A673 (cell line): ENCODE results near the gene NAXD. TPM values are rescaled to one million over a fixed set of nuclear protein-coding genes. Genes with fewer than 3 reads are reported as not detected.
"Not testable (repeated sequence)": the region's sequence is repeated elsewhere in the genome, so short reads cannot be mapped to it uniquely, and the experiment has no call there.

Source experiments
- BruUV-seq: library from RNA; stranded (reverse); fragments of 400-500 nt; replicated peaks from 2 replicates; lab custom pipeline; 2021; lab: Mats Ljungman, UMichigan
- CTCF ChIA-PET: fragments of 300-600 bp; sonication (Branson Sonifier 250); formaldehyde crosslinking; loops from one replicate; lab custom pipeline; 2022; ENCODE audit warnings: antibody characterized with exemption; lab: Charles Lee
- POLR2A ChIA-PET: fragments of 300-600 bp; sonication (Branson Sonifier 250); formaldehyde crosslinking; loops from one replicate; lab custom pipeline; 2022; ENCODE audit warnings: antibody characterized with exemption; ENCODE audit not compliant: low non-redundant PET; lab: Charles Lee
- DNase-seq: peaks from one replicate; pipeline ENCODE4 v3.0.0-alpha.2; 2015; ENCODE audit warnings: low spot score
- H3K27ac ChIP-seq: fragments of 200-600 bp; sonication (generic); 2 replicates; pipeline ENCODE4 v1.5.1; 2016; ENCODE audit warnings: mixed run types, low read depth, mild to moderate bottlenecking, mixed read lengths, antibody characterized with exemption, low read length; ENCODE audit not compliant: poor library complexity, severe bottlenecking
- H3K27me3 ChIP-seq: fragments of 200-600 bp; sonication (generic); replicated peaks from 2 replicates; pipeline ENCODE4 v1.6.1; 2017; ENCODE audit warnings: mixed run types, low read depth, mild to moderate bottlenecking, mixed read lengths, antibody characterized with exemption, low read length; ENCODE audit not compliant: insufficient read depth, poor library complexity
- H3K36me3 ChIP-seq: fragments of 200-600 bp; sonication (generic); 2 replicates; pipeline ENCODE4 v1.6.1; 2016; ENCODE audit warnings: mixed run types, mild to moderate bottlenecking, mixed read lengths, antibody characterized with exemption, low read length; ENCODE audit not compliant: insufficient read depth, poor library complexity, severe bottlenecking
- H3K4me1 ChIP-seq: fragments of 200-600 bp; sonication (generic); 2 replicates; pipeline ENCODE4 v1.6.1; 2017; ENCODE audit warnings: mixed run types, mild to moderate bottlenecking, mixed read lengths, antibody characterized with exemption, low read length; ENCODE audit not compliant: insufficient read depth, poor library complexity, severe bottlenecking
- H3K4me3 ChIP-seq: fragments of 200-600 bp; sonication (generic); 2 replicates; pipeline ENCODE4 v1.5.1; 2016; ENCODE audit warnings: low read depth, mixed run types, mild to moderate bottlenecking, mixed read lengths, low read length; ENCODE audit not compliant: poor library complexity, severe bottlenecking
- H3K9me3 ChIP-seq: fragments of 200-600 bp; sonication (generic); 2 replicates; pipeline ENCODE4 v1.6.1; 2016; ENCODE audit warnings: mixed run types, low read depth, mild to moderate bottlenecking, mixed read lengths, antibody characterized with exemption, low read length; ENCODE audit not compliant: poor library complexity, severe bottlenecking
- EZH2 ChIP-seq: fragments of 200-600 bp; sonication (generic); IDR thresholded peaks from 2 replicates; pipeline ENCODE4 v1.6.1; 2017; ENCODE audit warnings: borderline replicate concordance, low read depth, mild to moderate bottlenecking, mixed read lengths, antibody characterized with exemption, low read length; ENCODE audit not compliant: poor library complexity, severe bottlenecking
- intact Hi-C: fragments of 100-400 bp; cut with micrococcal nuclease; formaldehyde crosslinking; loops from one replicate; pipeline ENCODE4 v1.10.0; 2022; ENCODE audit not compliant: unreplicated experiment
- total RNA-seq: library from RNA; stranded (reverse); gene quantifications from 2 replicates; pipeline ENCODE4 v1.2.3, GENCODE V29; 2021
- TF ChIP-seq, protein P1 (sequence below): fragments of 300-800, 200-600 bp; sonication (generic); conservative IDR thresholded peaks from 2 replicates; pipeline ENCODE4 v1.5.1; 2017; ENCODE audit warnings: low read depth, mild to moderate bottlenecking, antibody characterized with exemption, low read length, moderate library complexity, mixed read lengths

The NAXD gene
- total RNA-seq, 1 experiment from 2014 or later = 27.9 TPM

DNA sequence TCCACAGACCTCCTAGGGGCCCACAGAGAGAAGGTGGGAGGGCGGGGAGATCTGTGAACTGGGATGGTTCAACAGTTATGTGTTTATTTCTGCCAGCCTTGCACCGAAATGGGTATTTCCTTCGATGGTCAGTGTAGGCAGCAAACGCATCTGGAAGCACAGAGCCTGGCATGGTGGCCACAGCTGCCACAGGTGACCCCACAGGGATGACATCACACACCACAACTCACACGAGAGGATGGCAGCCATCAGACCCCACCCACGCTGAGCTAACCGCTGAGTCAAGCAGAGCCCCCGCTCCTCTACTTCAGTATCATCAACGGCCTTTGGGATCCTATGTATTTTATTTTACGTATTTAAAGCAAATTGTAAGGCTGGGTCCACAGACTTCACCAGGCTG is 37.4 kb downstream of the NAXD start:
- H3K27me3 ChIP-seq = no peaks in the 10 kb centered on the region
- intact Hi-C loops = no loop called here
- ChIA-PET POLR2A (no interaction called here), CTCF (no interaction called here)
- peaks cover 2% of the 10 kb centered on the region for H3K36me3 ChIP-seq
- H3K4me1 ChIP-seq = no peaks in the 10 kb centered on the region
- no peak overlapping the region for H3K4me3 ChIP-seq
- H3K9me3 ChIP-seq = peaks cover under 1% of the 10 kb centered on the region
- no peak for DNase-seq
- H3K27ac ChIP-seq = no peak overlapping the region
- BruUV-seq = no TSS peak
- TF ChIP-seq EZH2 = no peak
- TF ChIP-seq, protein P1, sequence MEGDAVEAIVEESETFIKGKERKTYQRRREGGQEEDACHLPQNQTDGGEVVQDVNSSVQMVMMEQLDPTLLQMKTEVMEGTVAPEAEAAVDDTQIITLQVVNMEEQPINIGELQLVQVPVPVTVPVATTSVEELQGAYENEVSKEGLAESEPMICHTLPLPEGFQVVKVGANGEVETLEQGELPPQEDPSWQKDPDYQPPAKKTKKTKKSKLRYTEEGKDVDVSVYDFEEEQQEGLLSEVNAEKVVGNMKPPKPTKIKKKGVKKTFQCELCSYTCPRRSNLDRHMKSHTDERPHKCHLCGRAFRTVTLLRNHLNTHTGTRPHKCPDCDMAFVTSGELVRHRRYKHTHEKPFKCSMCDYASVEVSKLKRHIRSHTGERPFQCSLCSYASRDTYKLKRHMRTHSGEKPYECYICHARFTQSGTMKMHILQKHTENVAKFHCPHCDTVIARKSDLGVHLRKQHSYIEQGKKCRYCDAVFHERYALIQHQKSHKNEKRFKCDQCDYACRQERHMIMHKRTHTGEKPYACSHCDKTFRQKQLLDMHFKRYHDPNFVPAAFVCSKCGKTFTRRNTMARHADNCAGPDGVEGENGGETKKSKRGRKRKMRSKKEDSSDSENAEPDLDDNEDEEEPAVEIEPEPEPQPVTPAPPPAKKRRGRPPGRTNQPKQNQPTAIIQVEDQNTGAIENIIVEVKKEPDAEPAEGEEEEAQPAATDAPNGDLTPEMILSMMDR = no peak

DNA sequence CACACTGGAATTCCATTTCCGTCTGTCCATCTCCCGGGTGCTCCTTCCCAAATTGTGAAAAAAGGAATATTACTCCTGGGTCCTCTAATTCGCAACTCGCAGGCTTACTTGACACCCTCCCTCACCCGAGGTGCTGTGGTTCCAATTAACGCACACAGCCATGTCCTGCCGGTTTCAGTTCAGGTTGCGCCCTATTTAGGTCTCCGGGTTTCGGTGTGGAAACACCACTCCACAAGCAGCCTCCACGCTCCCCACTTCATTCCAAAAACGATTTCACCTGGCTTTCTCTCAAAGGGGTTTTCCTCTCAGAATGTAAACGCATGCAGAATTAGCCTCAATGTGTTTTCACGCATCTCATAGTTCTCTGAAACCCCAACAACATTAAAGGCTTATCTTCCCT is 37.9 kb downstream of the NAXD start:
- no peak for DNase-seq
- H3K4me3 ChIP-seq = no peak overlapping the region
- ChIA-PET CTCF (no interaction called here), POLR2A (no interaction called here)
- BruUV-seq = no TSS peak
- TF ChIP-seq, protein P1 = no peak
- TF ChIP-seq EZH2 = no peak
- no peaks in the 10 kb centered on the region for H3K27me3 ChIP-seq
- H3K4me1 ChIP-seq = no peaks in the 10 kb centered on the region
- no peak overlapping the region for H3K27ac ChIP-seq
- H3K9me3 ChIP-seq = peaks cover 6% of the 10 kb centered on the region
- intact Hi-C loops = no loop called here
- H3K36me3 ChIP-seq = peaks cover 7% of the 10 kb centered on the region

DNA sequence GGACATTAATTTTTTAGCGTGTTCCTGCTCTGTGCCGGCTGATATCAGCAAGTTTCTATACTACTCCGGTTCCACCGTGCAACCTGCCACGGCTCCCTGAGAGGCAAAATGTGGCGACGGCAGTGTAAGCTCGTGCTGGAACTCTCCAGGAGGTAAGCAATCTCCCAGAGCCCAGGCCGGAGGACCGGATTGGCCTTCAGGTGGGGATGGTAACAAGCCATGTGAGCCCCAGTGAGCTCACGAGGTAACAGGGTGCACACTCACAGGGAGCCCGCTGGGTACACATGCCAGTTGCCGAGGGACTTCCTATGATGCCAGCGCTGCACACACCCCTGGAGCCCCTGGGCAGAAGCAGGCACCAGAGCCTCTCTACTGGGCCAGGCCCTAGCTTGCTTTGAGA is 38.5 kb downstream of the NAXD start:
- POLR2A ChIA-PET = no interaction called here
- intact Hi-C loops = no loop called here

DNA sequence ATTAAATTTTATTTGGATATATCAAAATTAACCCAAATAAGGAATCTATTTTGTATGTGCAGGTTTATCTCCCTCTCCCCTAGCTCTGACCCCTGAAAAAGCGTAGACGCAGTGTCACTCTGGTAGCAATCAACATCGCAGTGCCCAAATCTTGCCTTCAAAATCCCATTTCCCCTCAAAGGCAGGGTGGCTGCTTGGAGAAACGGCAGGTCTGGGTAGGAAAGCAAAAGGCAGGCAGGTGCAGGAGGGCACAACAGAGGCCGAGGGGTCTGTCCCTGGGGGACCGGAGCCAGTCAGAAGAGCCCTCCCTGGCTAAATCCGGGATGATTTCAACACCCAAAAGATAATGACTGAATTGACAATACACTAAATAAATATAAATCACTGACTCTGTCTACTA is 41.9 kb downstream of the NAXD start:
- Histone ChIP-seq H3K4me3 (no peak overlapping the region), H3K27ac (no peak overlapping the region), H3K9me3 (peaks cover 19% of the 10 kb centered on the region), H3K36me3 (peaks cover 28% of the 10 kb centered on the region), H3K27me3 (no peaks in the 10 kb centered on the region), H3K4me1 (no peaks in the 10 kb centered on the region)
- no peak for TF ChIP-seq EZH2
- TF ChIP-seq, protein P1 = no peak
- no TSS peak for BruUV-seq
- ChIA-PET POLR2A (no interaction called here), CTCF (no interaction called here)
- intact Hi-C loops = no loop called here
- no peak for DNase-seq

More for the DNA sequence above, 38.5 kb downstream of the NAXD start:
- H3K27me3 ChIP-seq = no peaks in the 10 kb centered on the region
- no TSS peak for BruUV-seq
- H3K27ac ChIP-seq = no peak overlapping the region
- peaks cover 10% of the 10 kb centered on the region for H3K36me3 ChIP-seq
- no peak overlapping the region for H3K4me3 ChIP-seq
- no peak for TF ChIP-seq EZH2
- no peak for DNase-seq
- CTCF ChIA-PET = no interaction called here
- H3K4me1 ChIP-seq = no peaks in the 10 kb centered on the region
- H3K9me3 ChIP-seq = peaks cover 6% of the 10 kb centered on the region

DNA sequence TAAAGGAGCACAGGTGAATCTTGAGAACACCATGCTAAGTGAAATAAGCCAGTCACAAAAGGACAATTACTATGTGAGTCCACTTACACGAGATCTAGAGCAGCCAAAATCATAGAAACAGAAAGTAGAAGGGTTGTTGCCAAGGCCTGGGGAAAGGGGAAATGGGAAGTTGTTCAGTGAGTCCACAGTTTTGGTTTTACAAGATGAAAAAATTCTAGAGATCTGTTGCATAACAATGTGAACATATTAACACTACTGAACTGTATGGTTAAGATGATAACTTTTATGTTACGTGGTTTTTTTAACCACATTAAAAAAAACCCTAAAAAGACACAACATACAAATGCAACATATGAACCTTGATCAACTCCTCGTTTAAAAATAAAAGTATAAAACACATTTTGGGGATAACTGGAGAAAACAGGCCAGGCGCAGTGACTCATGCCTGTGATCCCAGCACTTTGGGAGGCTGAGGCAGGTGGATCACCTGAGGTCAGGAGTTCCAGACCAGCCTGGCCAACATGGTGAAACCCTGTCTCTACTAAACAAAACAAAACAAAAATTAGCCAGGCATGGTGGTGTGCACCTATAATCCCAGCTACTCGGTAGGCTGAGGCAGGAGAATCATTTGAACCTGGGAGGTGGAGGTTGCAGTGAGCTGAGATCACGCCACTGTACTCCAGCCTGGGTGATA is 43.0 kb downstream of the NAXD start:
- CTCF ChIA-PET = interaction anchor here (0.6 kb wide), 1 partner anchor 48 kb away, joined by 3 read pairs; no protein-coding TSS in a partner anchor
- BruUV-seq, DNase-seq, POLR2A ChIA-PET, intact Hi-C loops, H3K4me3 ChIP-seq, H3K4me1 ChIP-seq, H3K27ac ChIP-seq, H3K27me3 ChIP-seq: not testable (repeated sequence)
- Histone ChIP-seq H3K9me3 (peaks cover 19% of the 10 kb centered on the region), H3K36me3 (peaks cover 39% of the 10 kb centered on the region)
